Fibroblast of mammary gland (primary cell): ENCODE measurements around the gene CDYL2.
A peak's percentile ranks its signal among the peaks of the same experiment; 100 is the strongest.

Experiments
- DNase-seq: peaks from one replicate; pipeline ENCODE4 v3.0.0-alpha.2; 2010; ENCODE audit warnings: low read depth
- H3K4me3 ChIP-seq: 2 replicates; pipeline ENCODE4 v1.5.1; 2011; ENCODE audit warnings: low read depth, mild to moderate bottlenecking, low read length, moderate library complexity; ENCODE audit not compliant: control insufficient read depth
- TF ChIP-seq, protein P1 (sequence below): conservative IDR thresholded peaks from 2 replicates; pipeline ENCODE4 v1.5.1; 2011; ENCODE audit warnings: low read depth, low read length, inconsistent platforms; ENCODE audit not compliant: control insufficient read depth, insufficient read depth

Gene CDYL2

DNA sequence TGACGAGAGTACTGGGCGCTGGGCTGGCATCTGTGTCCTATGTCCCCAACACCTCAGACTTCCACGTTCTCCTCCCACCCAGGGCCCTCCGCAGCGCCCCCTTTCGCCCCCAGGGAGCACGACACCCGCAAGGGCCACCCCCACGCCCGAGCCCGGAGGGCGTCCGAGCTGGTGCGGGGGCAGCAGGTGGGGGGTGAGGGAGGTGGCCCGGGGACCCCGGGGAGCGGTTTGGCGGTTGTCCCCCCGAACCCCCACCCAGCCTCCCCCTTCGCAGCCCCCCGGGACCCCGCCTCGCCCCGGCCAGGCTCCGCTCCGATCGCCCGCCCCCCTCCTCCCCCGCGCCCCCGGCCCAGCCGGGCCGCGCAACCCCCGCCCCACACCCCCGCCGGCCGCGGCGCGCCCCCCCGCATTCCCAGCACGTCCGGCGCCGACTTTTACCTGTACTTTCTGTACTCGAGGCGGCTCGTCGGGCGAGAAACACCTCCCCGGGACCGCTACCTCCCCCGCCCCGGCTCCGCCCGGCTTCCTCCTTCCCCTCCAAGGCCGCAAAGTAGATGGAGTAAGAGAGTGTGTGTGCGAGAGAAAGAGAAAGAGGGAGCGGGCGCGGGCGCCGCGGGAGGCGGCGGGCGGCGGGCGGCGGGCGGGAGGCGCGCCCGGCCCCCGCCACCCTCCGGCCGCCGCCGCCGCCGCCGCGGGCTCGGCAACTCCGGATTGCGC, 901 bp downstream of the CDYL2 start:
- H3K4me3 ChIP-seq: peak overlapping the region; percentile 48
- DNase-seq: no peak
- TF ChIP-seq, protein P1, sequence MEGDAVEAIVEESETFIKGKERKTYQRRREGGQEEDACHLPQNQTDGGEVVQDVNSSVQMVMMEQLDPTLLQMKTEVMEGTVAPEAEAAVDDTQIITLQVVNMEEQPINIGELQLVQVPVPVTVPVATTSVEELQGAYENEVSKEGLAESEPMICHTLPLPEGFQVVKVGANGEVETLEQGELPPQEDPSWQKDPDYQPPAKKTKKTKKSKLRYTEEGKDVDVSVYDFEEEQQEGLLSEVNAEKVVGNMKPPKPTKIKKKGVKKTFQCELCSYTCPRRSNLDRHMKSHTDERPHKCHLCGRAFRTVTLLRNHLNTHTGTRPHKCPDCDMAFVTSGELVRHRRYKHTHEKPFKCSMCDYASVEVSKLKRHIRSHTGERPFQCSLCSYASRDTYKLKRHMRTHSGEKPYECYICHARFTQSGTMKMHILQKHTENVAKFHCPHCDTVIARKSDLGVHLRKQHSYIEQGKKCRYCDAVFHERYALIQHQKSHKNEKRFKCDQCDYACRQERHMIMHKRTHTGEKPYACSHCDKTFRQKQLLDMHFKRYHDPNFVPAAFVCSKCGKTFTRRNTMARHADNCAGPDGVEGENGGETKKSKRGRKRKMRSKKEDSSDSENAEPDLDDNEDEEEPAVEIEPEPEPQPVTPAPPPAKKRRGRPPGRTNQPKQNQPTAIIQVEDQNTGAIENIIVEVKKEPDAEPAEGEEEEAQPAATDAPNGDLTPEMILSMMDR: peak; percentile 36

DNA sequence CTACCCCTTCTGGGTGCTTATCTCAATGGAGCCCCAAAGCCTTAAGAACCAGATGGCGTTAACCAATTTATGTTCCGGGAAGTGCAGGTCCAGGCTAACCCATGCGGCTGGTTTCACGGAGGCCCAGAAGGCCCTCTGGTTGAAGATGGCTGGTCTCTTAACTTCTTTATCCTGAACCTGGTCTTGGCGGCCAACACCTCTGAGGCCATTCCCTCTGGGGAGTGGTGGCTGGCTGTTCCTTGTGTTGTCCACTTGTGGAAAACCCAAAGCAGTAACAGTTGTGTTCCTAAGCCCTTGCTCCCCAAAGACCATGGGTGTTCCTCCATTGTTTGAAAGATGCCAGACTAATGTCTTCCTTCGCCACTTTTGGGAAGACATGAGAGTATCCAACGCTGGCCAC, 1.5 kb downstream of the CDYL2 start:
- no peak for DNase-seq
- no peak overlapping the region for H3K4me3 ChIP-seq
- TF ChIP-seq, protein P1: no peak

DNA sequence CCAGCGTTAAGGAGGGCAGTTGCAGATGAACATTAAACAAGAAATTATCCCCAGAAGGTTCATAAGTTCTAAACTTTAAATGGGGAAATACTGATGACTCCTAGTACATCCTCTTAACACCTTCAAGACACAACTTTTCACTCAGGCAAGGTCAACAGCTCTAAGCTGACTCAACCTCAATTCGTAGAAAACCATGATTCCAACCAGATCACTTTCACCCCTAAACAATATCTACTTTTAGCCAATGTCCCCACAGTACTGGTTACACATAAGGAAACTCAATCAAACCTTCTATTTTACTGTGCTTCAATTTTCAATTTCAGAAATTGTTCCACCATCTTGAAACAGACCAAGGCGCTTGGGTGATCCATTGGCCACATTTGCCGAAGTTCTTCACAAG, 2.3 kb downstream of the CDYL2 start:
- no peak overlapping the region for H3K4me3 ChIP-seq
- no peak for DNase-seq
- TF ChIP-seq, protein P1: no peak

DNA sequence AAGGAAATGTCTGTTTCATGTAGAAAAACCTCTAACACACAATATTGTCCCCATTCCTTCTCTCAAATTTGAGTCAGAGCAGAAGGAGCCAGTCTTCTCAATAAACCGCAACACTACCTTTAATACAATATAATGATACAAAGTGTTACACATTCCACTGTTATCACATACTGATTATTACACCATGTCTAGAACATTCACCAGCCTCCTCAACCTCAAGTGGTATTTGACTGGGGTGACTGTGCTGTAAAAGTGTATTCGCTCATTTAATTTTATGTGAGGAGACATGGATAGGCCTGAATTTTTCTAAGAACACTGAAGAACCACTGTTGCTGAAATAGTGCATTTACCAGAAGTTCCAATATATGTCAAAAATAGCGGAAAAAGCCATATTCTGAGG, 10.3 kb downstream of the CDYL2 start:
- DNase-seq: no peak
- no peak overlapping the region for H3K4me3 ChIP-seq
- TF ChIP-seq, protein P1: no peak

DNA sequence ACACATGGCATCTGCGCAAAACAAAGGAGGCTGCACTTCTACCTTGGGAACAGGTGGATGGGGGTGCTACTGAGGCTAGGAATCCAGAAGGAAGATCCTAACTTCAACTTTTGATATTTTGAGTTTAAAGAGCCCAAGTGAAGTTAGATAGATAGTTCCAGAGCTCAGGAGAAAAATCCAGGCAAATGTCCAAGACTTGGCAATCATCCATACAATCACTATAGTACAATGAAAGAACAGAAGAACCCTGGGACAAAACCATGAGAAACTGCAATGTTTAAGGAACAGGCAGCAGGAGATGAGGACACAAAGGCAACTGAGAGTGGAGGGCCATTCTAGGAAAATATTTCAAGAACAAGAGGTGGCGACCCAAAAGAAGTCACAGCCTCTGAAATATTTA, 12.4 kb downstream of the CDYL2 start:
- no peak overlapping the region for H3K4me3 ChIP-seq
- no peak for DNase-seq
- TF ChIP-seq, protein P1: no peak

DNA sequence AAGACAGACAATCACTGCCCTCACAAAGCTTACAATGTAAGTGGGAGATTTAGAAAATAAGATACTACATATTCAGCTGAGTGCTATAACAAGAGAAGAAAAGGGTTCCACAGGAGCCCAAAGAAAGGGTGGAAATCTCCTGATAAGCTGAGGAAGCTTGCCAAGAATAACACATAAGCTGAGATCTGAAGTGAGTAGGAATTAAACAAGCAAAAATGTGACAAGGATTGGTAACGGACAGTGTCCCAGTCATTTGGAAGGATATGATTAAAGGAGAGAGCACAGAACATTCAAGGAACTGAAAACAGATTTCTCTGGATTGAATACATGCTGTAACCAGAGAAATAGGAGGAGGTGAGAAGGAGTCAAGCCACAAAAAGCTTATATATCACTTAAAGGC, 13.0 kb downstream of the CDYL2 start:
- TF ChIP-seq, protein P1: no peak
- DNase-seq: no peak

DNA sequence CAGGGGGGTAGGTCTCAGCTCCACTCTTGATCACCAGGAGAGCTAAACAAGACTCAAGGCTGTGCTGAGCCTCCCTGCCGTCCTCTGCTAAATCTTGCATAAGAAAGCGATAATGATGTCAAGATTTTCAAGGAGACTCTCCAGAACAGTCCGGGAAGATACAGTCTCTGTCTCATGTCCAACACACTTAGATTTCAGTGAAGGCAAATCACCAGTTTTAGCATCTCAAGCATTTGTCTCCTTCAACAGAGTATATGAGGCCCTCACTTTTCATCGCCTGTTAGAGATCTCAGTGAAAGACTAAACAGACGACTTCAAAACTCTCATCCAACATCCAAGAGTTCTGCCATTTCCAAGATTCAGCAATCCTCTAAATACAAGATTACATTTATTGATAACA, 13.6 kb downstream of the CDYL2 start:
- no peak for DNase-seq
- H3K4me3 ChIP-seq: no peak overlapping the region
- TF ChIP-seq, protein P1: no peak

More for the DNA sequence above, 13.0 kb downstream of the CDYL2 start:
- no peak overlapping the region for H3K4me3 ChIP-seq
